Upper lobe of left lung (tissue), 6 donors: ENCODE results near the gene GADD45A. TPM values are rescaled to one million over a fixed set of nuclear protein-coding genes. Genes with fewer than 3 reads are reported as not detected.

Experiments
- ATAC-seq, 2 donors: fragments of 200-7000 bp; cut with Tn5 transposase; one replicate each; pipeline ENCODE4 v1.9.1; 2022; ENCODE audit warnings: mild to moderate bottlenecking in 2 of 2, moderate library complexity in 2 of 2; ENCODE audit not compliant: low FRiP score in 2 of 2
- DNase-seq, 2 donors: peaks; one replicate each; pipeline ENCODE4 v3.0.0-alpha.2; 2019 to 2020
- H3K27ac ChIP-seq, 4 donors: fragments of 200-600 bp; sonication (generic); one replicate each; pipeline ENCODE4 v1.5.1; 2016 to 2019
- H3K27me3 ChIP-seq, 4 donors: fragments of 200-600 bp; sonication (generic); one replicate each; pipeline ENCODE4 v1.5.1; 2017 to 2019
- H3K36me3 ChIP-seq, 4 donors: fragments of 200-600 bp; sonication (generic); one replicate each; pipeline ENCODE4 v1.5.1; 2016 to 2019
- H3K4me1 ChIP-seq, 4 donors: fragments of 200-600 bp; sonication (generic); one replicate each; pipeline ENCODE4 v1.5.1; 2018 to 2019
- H3K4me3 ChIP-seq, 4 donors: fragments of 200-600 bp; sonication (generic); one replicate each; pipeline ENCODE4 v1.5.1; 2017 to 2019; ENCODE audit warnings: mild to moderate bottlenecking in 2 of 4, moderate library complexity in 1 of 4
- H3K9me3 ChIP-seq, 4 donors: fragments of 200-600 bp; sonication (generic); one replicate each; pipeline ENCODE4 v1.5.1; 2018 to 2019
- EP300 ChIP-seq, 4 donors: sonication (generic); formaldehyde crosslinking; IDR thresholded peaks; one replicate each; pipeline ENCODE4 v1.5.1; 2017; ENCODE audit warnings: antibody characterized with exemption in 4 of 4, control low read depth in 2 of 4
- POLR2A ChIP-seq, 4 donors: fragments of 450-650 bp; IDR thresholded peaks; one replicate each; pipeline ENCODE4 v1.5.1; 2016 to 2017; ENCODE audit warnings: antibody characterized with exemption in 4 of 4, mild to moderate bottlenecking in 2 of 4
- POLR2AphosphoS5 ChIP-seq, 2 donors: sonication (generic); formaldehyde crosslinking; IDR thresholded peaks; one replicate each; pipeline ENCODE4 v1.5.1; 2017; ENCODE audit warnings: antibody characterized with exemption in 2 of 2
- WGBS, 2 donors: methylation state at CpG; one replicate each; pipeline ENCODE4 v1.1.5; 2017 to 2018; 5-methylcytosine and 5-hydroxymethylcytosine counted together
- total RNA-seq, 6 donors: library from RNA; depleted of rRNA in 4 of 6; stranded (reverse); fragments of >200 nt in 4 of 6; gene quantifications; one replicate each; pipeline versions ENCODE4 v1.1.0 to v1.2.1, GENCODE V29; 2016 to 2021
- TF ChIP-seq, protein P1 (sequence below), 6 experiments: fragments of 450-650 bp in 4 of 6; fragments of 200-600 bp in 2 of 6; sonication (generic) in 2 of 6; IDR thresholded peaks; one replicate each; pipeline ENCODE4 v1.5.1; 2016 to 2019; ENCODE audit warnings: antibody characterized with exemption in 6 of 6
- donor health status: DM: no; HTN: no; CAD: no; lungs with moderate emphysema.
- donor health status: DM: no; HTN: yes; CAD: no; lungs with severe emphysema.

GADD45A gene
- total RNA-seq, 6 donors from 2014 or later, result 21.7 to 45.6 (median 28.2) TPM

GRCh38 chr1:67700692-67701410, 15.8 kb downstream of the GADD45A start:
- ATAC-seq (no peak), DNase-seq (no peak)
- Histone ChIP-seq H3K36me3 (peaks cover 0 to 29% (median 1%) of the 10 kb centered on the region in 4 donors), H3K4me3 (no peak overlapping the region), H3K4me1 (no peaks in the 10 kb centered on the region), H3K27ac (no peak overlapping the region), H3K9me3 (no peaks in the 10 kb centered on the region), H3K27me3 (no peaks in the 10 kb centered on the region)
- no peak for TF ChIP-seq POLR2AphosphoS5 (IDR thresholded peaks at IDR 0.05)
- TF ChIP-seq EP300 (IDR thresholded peaks at IDR 0.05), result no peak
- TF ChIP-seq, protein P1, sequence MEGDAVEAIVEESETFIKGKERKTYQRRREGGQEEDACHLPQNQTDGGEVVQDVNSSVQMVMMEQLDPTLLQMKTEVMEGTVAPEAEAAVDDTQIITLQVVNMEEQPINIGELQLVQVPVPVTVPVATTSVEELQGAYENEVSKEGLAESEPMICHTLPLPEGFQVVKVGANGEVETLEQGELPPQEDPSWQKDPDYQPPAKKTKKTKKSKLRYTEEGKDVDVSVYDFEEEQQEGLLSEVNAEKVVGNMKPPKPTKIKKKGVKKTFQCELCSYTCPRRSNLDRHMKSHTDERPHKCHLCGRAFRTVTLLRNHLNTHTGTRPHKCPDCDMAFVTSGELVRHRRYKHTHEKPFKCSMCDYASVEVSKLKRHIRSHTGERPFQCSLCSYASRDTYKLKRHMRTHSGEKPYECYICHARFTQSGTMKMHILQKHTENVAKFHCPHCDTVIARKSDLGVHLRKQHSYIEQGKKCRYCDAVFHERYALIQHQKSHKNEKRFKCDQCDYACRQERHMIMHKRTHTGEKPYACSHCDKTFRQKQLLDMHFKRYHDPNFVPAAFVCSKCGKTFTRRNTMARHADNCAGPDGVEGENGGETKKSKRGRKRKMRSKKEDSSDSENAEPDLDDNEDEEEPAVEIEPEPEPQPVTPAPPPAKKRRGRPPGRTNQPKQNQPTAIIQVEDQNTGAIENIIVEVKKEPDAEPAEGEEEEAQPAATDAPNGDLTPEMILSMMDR (IDR thresholded peaks at IDR 0.05), result no peak
- TF ChIP-seq POLR2A (IDR thresholded peaks at IDR 0.05), result no peak
- 90 to 92% methylated on average over 8 of the region's 8 CpGs for WGBS, 2 donors

GRCh38 chr1:67701876-67702275, 16.9 kb downstream of the GADD45A start:
- Histone ChIP-seq H3K27me3 (no peaks in the 10 kb centered on the region), H3K4me3 (no peak overlapping the region), H3K9me3 (no peaks in the 10 kb centered on the region), H3K27ac (no peak overlapping the region), H3K4me1 (no peaks in the 10 kb centered on the region), H3K36me3 (peaks cover 0 to 35% (median 1%) of the 10 kb centered on the region in 4 donors)
- TF ChIP-seq POLR2AphosphoS5 (IDR thresholded peaks at IDR 0.05) (no peak), POLR2A (IDR thresholded peaks at IDR 0.05) (no peak), EP300 (IDR thresholded peaks at IDR 0.05) (no peak)
- TF ChIP-seq, protein P1 (IDR thresholded peaks at IDR 0.05), result no peak
- DNase-seq (no peak), ATAC-seq (no peak)
- 87 to 96% methylated on average over 2 of the region's 2 CpGs for WGBS, 2 donors

DNA sequence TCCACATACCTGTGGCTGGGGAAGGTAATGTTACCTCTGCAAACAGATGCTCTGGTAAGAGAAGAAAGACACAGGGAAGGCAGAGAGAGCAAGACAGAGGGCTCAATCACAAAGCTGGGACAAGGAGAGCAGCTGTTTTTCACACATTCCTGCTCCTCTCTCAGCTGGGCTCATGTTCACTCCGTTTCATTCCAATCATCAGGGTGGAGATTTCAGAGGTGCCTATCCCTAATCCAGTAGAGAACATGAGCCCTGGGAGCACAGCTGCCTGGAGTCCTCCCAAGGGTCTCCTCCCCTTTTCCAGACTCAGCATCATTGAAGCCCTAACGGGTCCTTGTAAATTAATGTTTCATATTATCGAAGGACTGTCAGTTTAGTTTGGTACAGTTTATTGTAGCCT, 19.4 kb downstream of the GADD45A start:
- Histone ChIP-seq H3K4me1 (peaks cover 0 to 3% (median 0%) of the 10 kb centered on the region in 4 donors), H3K27ac (no peak overlapping the region), H3K27me3 (no peaks in the 10 kb centered on the region), H3K4me3 (no peak overlapping the region), H3K36me3 (peaks cover 0 to 40% (median 1%) of the 10 kb centered on the region in 4 donors), H3K9me3 (no peaks in the 10 kb centered on the region)
- DNase-seq, result no peak
- TF ChIP-seq POLR2A (IDR thresholded peaks at IDR 0.05), result no peak
- ATAC-seq, result no peak
- WGBS, 2 donors, result 94 to 95% methylated on average over 3 of the region's 3 CpGs

DNA sequence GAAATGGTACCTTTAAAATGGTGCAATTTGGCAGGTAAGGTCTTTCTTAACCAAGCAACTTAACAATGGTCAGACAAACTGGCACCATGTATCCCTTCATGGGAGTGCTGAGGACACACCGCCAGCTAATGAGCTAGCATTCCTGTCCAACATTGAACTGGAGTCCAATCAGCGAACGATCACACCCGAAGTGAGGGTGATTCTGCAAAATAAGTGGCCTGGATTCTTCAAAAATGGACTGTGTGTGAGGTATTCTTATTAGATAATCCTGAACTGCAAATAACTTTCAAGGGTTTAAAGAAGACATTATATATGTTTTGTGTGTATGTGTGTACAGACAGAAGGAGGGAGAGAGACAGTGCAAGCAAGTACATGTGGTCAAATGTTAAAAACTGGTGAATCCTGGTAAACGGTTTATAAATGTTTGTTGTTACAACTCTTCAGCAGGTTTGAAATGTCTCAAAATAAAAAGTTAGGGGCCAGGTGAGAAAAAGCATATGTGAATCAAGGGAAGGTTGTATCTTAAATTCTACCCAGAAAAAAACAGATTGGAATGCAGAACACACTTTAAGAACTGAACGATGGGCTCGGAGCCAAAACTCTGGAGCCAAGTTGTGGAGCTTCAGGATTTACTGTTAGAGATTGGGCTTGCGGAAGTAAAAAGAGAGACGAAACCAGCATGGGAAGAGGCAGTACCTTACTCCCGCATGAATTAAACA, 20.9 kb downstream of the GADD45A start:
- Histone ChIP-seq H3K4me1 (peaks cover 0 to 6% (median 0%) of the 10 kb centered on the region in 4 donors), H3K36me3 (peaks cover 0 to 40% (median 1%) of the 10 kb centered on the region in 4 donors), H3K27ac (no peak overlapping the region), H3K27me3 (no peaks in the 10 kb centered on the region), H3K9me3 (no peaks in the 10 kb centered on the region), H3K4me3 (no peak overlapping the region)
- TF ChIP-seq EP300 (IDR thresholded peaks at IDR 0.05) (no peak), POLR2A (IDR thresholded peaks at IDR 0.05) (no peak), POLR2AphosphoS5 (IDR thresholded peaks at IDR 0.05) (no peak)
- TF ChIP-seq, protein P1 (IDR thresholded peaks at IDR 0.05), result no peak
- DNase-seq, result no peak
- 68 to 76% methylated on average over 10 of the region's 10 CpGs for WGBS, 2 donors
- no peak for ATAC-seq

DNA sequence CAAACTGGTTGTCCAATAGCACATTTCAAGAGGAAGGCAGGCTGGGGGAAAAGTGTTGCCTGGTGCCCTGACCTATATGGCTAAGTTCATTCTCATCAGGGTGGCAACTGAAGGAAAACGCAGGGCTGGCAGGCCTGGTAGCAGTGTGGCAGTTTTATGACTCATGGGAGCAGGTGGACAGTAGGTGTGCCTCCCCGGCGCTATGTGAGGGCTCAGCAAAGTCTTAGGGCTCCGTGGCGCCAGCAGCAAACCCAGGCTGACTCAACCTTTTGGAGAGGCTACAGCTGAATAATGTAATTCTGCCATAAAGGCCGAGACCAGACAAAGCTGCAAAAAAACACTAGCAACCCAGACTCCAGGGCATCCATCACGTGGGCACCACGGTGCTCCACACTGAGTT, 23.6 kb downstream of the GADD45A start:
- DNase-seq (no peak), ATAC-seq (no peak)
- TF ChIP-seq POLR2AphosphoS5 (IDR thresholded peaks at IDR 0.05) (no peak), POLR2A (IDR thresholded peaks at IDR 0.05) (no peak), EP300 (IDR thresholded peaks at IDR 0.05) (no peak)
- TF ChIP-seq, protein P1 (IDR thresholded peaks at IDR 0.05), result no peak
- no peak overlapping the region for H3K4me3 ChIP-seq
- H3K27ac ChIP-seq, result no peak overlapping the region
- peaks cover 0 to 34% (median 1%) of the 10 kb centered on the region in 4 donors for H3K36me3 ChIP-seq
- 94% methylated on average over 8 of the region's 8 CpGs; no CpG with 5 or more reads in 1 of the 2 donors for WGBS, 2 donors
- no peaks in the 10 kb centered on the region for H3K27me3 ChIP-seq
- no peaks in the 10 kb centered on the region for H3K9me3 ChIP-seq
- peaks cover under 1 to 21% (median 5%) of the 10 kb centered on the region in 4 donors for H3K4me1 ChIP-seq
